Measurements from ENCODE around the gene GTF3C5. TPM values are rescaled to one million over a fixed set of nuclear protein-coding genes. Genes with fewer than 3 reads are reported as not detected.

GTF3C5 gene, protein sequence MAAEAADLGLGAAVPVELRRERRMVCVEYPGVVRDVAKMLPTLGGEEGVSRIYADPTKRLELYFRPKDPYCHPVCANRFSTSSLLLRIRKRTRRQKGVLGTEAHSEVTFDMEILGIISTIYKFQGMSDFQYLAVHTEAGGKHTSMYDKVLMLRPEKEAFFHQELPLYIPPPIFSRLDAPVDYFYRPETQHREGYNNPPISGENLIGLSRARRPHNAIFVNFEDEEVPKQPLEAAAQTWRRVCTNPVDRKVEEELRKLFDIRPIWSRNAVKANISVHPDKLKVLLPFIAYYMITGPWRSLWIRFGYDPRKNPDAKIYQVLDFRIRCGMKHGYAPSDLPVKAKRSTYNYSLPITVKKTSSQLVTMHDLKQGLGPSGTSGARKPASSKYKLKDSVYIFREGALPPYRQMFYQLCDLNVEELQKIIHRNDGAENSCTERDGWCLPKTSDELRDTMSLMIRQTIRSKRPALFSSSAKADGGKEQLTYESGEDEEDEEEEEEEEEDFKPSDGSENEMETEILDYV
- 37.8 and 50.4 TPM in 2 replicates for total RNA-seq

DNA sequence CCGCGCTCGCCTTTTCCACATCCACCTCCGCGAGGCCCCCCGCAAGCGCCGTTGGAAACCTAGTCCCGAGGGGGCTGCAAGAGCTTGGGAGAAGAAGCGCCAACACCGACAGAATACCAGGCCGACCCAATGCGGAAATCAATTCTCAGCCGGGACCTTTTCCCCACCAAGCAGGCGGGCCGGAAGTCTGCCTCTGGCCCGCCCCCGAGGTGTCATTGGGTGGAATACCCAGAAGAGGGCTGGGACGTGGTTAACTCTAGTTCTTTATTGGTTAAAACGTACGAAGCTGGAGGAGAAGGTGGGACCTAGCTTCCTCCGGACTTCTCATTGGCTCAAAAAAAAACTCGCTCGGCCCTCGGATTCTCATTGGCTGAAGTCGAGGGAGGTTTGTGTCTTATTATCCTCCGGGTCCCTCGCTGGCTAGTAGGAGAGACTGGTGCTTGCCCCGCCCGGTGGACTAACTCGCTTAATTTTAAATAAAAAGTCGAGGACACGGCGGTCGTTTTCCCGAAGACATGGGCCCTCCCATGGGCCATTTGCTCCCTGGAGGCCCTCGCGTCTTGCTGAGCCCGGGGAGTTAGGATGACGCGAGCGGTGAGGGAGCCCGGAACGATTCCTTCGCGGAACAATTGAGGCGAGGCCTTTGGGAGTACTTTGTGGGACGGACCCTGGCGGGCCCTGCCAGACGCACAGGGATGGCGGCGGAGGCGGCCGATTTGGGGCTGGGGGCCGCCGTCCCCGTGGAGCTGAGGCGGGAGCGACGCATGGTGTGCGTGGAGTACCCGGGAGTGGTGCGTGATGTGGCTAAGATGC is at the start of gene GTF3C5:
Gene GTF3C5 (plus strand): TSS at position 681 of the 813 bp plus-strand sequence. CDS start 15 bp downstream, at position 696.

DNA sequence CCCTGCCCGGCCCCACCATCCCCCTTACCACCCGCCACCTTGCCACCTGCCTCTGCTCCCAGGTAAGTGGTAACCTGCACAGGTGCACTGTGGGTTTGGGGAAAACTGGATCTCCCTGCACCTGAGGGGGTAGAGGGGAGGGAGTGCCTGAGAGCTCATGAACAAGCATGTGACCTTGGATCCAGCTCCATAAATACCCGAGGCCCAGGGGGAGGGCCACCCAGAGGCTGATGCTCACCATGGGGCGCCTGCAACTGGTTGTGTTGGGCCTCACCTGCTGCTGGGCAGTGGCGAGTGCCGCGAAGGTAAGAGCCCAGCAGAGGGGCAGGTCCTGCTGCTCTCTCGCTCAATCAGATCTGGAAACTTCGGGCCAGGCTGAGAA is 31.0 kb downstream of the GTF3C5 start, which contains the start of gene CEL:
Gene CEL (plus strand): TSS at position 218 of the 382 bp plus-strand sequence. CDS start 22 bp downstream, at position 240.

Small RNAs within 50 kb of the gene (small RNA-seq; reads per million reads assigned to genes)
- gene MIR6877: 3.1 reads per million, percentile 88 among the genes with 10 or more reads in this experiment

Other genes with a start within 250 kb of the GTF3C5 start
- gene AK8, start 152.7 kb upstream of the GTF3C5 start, total RNA-seq: 0.73 and 0.78 TPM in 2 replicates
- gene SPACA9, start 152.1 kb upstream of the GTF3C5 start, total RNA-seq: 2.3 and 3.3 TPM in 2 replicates
- 51.4 and 61.4 TPM in 2 replicates for gene TSC1, start 86.4 kb upstream of the GTF3C5 start, total RNA-seq
- gene GFI1B, start 52.3 kb upstream of the GTF3C5 start, total RNA-seq: not detected in 2 replicates
- 0.20 and 0.37 TPM in 2 replicates for gene CEL, start 31.0 kb downstream of the GTF3C5 start, total RNA-seq
- gene RALGDS, start 90.2 kb downstream of the GTF3C5 start, total RNA-seq: 19.9 and 21.7 TPM in 2 replicates
- gene GBGT1, start 132.9 kb downstream of the GTF3C5 start, total RNA-seq: 1.8 TPM in 2 replicates
- not detected in 2 replicates for gene OBP2B, start 178.3 kb downstream of the GTF3C5 start, total RNA-seq
- not detected in 2 replicates for gene ABO, start 244.2 kb downstream of the GTF3C5 start, total RNA-seq